HG03025 (cell line): ENCODE data around the gene HLTF.

Experiments used
- ATAC-seq: cut with Tn5 transposase; IDR thresholded peaks from one replicate; pipeline ENCODE4 v1.9.1; 2021; ENCODE audit warnings: mild to moderate bottlenecking, moderate library complexity; ENCODE audit not compliant: unreplicated experiment, low FRiP score

The HLTF gene

DNA sequence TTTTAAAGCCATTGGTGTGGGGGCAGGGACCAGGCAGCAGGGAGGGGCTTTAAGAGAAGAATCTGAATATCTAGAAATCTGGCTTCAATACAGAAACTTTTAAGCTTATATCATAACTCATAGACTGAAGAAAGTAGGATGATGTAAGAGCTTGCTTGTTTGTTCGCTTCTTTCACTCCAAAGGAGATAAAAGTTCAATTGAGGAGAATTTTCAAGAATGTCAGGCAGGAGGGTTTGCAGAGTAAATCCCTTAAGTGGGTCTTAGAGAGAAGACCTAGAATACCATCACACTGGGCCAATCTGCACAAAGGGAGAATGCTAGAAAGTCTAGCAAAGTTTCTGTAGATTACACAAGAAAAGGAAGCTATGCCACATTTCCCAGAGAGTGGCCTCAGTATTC is 4.1 kb upstream of the HLTF start:
- no peak for ATAC-seq

- ATAC-seq = no peak
Observed at GRCh38 chr3:149089395-149089794, 3.1 kb upstream of the HLTF start.

DNA sequence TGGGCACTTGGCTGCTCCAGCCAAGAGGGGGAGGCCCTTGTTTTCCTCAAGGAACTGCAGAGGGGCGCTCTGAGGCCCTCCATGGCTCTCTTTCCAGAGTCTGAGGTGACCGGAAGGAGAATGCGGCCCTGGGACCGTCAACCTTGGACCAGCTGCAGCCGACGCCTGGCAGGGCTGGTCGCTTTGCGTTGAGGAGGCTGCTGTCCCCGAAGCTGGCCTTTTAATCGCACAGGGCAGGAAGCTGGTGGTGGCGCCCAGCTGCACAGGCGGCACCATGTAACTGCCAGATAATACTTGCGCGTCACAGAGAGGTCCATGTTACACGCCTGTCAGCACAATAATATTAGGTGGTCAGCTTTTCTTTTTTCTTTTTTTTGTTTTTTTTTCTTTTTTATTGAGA is 875 bp upstream of the HLTF start:
- no peak for ATAC-seq

GRCh38 chr3:149085828-149086231 is 503 bp downstream of the HLTF start:
- ATAC-seq = peak; percentile 30

GRCh38 chr3:149081772-149082171 is 4.6 kb downstream of the HLTF start:
- ATAC-seq = no peak

GRCh38 chr3:149080699-149081091 is 5.6 kb downstream of the HLTF start:
- no peak for ATAC-seq

GRCh38 chr3:149080011-149080698 is 6.2 kb downstream of the HLTF start:
- no peak for ATAC-seq

- ATAC-seq = no peak
Observed at GRCh38 chr3:149077628-149078027, 8.7 kb downstream of the HLTF start.

GRCh38 chr3:149067883-149068282 is 18.4 kb downstream of the HLTF start:
- no peak for ATAC-seq

- no peak for ATAC-seq
Observed at GRCh38 chr3:149061776-149062175, 24.6 kb downstream of the HLTF start.

DNA sequence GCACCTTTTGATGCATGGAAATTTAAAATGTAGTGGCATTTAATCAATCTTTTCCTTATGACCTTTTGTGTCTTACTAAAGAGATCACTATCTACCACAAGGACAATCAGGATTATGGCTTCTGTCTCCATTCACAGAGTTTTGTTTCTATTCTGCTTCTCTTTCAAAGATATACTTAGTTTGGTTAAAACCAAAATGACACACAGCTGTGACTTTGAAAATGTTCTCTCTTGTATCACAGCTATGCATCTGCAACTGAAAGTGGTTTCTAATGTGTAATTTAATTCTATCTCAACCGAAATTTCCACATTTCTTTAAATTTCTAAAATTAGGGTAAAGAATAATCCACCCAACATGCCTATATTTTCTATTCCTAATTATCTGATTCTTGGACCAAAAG is 27.7 kb downstream of the HLTF start:
- ATAC-seq = peak; percentile 90

DNA sequence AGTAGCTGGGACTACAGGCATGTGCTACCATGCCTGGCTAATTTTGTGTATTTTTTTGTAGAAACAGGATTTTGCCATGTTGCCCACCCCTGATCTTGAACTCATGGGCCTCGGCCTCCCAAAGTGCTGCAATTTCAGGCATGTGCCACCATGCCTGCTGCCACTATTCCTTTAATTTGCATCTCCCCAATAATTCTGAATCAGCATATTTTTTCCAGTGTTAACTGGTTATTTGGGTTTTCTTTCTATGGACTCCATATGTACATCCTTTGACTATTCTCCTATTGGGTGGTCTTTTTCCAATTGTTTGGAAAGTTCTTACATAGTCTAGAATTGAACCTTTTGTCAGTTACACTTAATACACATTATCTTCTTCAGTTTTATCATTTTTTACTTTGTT is 28.1 kb downstream of the HLTF start:
- no peak for ATAC-seq

DNA sequence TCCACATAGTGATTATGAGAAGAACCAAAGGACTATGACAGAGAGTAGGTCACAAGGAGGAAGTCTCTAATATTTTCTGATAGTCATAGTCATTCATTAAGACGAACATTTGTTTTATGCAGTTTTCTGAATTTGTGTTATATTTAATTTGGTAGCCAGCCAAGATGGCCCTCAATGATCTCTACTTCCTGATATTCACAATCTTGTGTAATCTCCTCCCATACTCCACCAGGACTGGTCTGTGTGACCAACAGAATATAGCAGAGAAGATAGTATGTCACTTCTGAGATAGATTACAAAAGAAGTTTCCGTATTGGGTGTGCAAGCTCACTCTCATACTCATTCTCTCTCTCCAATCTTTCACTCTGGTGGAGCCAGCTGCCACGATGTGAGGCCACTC is 30.8 kb downstream of the HLTF start:
- no peak for ATAC-seq

DNA sequence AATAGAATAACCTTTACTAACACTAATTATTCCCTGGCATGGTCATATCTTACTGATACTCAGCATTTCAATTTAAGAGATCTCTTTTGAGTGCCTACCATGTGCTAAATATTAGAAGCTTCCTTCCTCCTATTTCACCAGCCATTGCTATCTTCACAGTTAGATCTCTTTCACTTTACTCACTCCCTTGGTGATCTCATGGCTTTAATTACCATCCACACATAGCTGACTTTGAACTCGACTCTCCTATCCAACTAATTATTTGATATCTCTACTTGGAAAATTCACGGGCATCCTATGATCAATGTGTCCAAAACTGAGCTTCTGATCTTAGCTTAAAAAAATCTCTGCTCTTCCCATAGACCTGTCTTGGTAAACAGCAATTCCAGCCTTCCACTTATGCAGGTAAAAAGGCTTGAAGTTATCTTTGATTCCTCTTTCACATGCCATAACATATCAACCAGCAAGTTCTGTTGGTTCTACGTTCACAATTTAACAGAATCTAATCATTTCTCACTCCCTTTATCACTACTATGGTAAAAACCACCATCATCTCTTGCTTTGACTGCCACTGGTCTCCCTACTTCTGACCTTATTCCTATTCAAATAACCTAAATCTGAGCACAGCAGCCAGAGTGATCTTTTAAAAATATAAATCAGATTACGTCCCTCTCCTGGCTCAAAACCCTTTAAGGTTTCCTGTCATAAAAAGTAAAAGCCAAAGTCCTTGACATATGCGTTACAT is 41.8 kb downstream of the HLTF start:
- ATAC-seq = no peak

- ATAC-seq = peak; percentile 89
Observed at GRCh38 chr3:149042789-149043386, 43.4 kb downstream of the HLTF start.

DNA sequence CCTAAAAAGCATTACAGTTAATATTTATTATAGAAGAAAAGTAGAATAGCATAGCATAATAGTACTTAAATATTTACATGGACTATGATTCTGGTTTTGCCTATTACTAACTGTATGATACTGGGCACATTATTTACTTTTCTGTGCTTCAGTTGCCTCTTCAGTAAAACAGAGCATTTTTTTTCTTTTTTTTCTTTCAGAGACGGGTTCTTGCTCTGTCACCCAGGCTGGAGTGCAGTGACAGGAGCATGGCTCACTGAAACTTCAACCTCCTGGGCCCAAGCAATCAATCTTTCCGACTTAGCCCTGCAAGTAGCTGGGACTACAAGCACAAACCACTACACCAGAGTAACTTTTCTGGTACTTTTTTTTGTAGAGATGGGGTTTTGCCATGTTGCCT is 48.0 kb downstream of the HLTF start:
- no peak for ATAC-seq

DNA sequence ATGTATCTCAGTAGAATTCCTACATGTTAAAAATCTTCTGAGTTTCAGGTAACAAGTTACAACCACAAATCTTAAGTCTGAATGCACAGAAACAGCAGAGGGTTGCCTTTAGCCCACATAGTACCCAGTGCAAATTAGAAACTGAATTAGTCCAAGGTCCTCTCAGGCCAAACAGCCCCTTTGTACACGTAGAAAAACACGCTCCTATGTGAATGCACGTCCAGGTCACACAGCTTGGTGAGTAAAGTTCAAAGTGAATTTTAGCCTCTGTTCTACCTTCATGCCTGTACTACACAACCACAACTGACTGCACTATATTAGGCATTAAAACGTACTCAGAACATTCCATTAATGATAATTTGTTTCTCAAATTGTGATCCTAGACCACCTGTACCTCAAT is 48.6 kb downstream of the HLTF start:
- no peak for ATAC-seq

- no peak for ATAC-seq
Observed at GRCh38 chr3:149031096-149031495, 55.2 kb downstream of the HLTF start.

DNA sequence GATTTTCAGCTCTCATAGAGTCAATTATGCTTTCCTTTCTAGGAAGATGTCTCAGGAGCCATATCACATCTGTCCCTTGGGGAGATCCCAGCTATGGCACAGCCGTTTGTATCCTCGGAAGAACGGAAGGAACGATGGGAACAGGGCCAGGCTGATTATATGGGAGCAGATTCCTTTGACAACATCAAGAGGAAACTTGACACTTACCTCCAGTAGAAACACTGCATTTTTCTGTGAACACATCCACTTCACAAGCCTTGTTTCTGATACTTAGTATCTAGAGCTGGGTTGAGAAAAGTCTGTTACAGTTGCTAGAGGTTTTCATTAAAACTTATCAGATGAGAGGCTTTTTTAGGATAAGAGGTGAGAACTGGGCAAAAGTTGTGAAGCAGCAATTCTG is 59.6 kb downstream of the HLTF start:
- no peak for ATAC-seq

DNA sequence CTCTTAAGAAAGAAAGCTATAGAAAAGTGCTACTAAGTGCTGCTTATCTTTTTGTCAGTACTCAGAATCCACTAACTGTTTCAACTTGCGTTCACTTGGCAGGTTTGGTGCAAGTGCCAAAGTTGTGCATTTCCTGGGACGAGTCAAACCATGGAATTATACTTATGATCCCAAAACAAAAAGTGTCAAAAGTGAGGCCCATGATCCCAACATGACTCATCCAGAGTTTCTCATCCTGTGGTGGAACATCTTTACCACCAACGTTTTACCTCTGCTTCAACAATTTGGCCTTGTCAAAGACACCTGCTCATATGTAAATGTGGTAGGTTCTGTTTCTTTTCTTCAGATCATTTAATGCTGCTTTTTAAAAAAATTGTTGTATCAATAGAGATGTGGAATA is 62.4 kb downstream of the HLTF start:
- no peak for ATAC-seq

- ATAC-seq = no peak
Observed at GRCh38 chr3:149021830-149022229, 64.5 kb downstream of the HLTF start.

DNA sequence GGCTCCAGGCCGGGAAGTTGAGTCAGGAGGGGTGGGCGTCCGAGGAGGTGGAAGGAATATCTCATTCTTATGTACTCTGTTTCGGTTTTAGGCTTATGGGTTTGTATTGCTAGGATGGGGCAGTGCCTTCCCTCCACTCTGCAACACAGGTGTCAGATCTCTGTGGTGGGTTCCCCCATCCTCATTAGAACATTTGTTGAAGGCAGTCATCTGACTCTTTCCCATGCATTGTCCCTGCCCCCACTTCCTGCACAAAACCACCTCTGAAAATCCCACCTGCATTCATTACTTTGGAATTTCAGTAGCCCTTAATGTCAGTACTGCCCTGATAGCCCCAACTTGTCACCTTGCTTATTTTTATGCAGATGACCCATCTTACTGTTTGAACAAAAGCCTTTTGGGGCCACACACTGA is 65.5 kb downstream of the HLTF start:
- ATAC-seq = no peak
